ENCODE measurements around the gene SMG6. TPM values are rescaled to one million over a fixed set of nuclear protein-coding genes. Genes with fewer than 3 reads are reported as not detected.

SMG6 gene
- total and polyA plus RNA-seq, 11 donors: 12.2 to 38.6 (median 22.1) TPM

DNA sequence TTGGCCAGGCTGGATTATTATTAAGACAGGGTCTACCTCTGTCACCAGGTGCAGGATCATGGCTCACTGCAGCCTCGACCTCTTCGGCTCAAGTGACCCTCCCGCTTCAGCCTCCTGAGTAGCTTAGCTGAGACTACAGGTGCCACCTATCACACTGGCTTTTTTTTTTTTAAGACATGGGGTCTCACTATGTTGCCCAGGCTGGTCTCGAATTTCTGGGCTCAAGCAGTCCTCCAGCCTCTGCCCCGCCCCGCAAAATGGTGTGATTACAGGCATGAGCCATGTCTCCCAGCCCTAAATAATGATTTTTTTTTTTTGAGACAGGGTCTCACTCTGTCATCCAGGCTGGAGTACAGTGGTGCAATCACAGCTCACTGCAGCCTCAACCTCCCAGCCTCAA lies 256.0 kb downstream of the SMG6 start:
- Histone ChIP-seq H3K9me3 (no peaks in the 10 kb centered on the region), H3K4me1 (peaks cover 5 to 54% (median 39%) of the 10 kb centered on the region in 12 donors), H3K4me3 (no peak overlapping the region), H3K27ac (no peak overlapping the region), H3K27me3 (peaks cover 0 to 27% (median 0%) of the 10 kb centered on the region in 9 donors), H3K36me3 (peaks cover 0 to 23% (median 18%) of the 10 kb centered on the region in 9 donors)
- 90 to 96% (median 93%) methylated on average over 6 of the region's 6 CpGs for WGBS, 4 donors
- intact Hi-C loops (cut with DNase I): loop anchor here in 2 of 10 donors (10.0 kb wide), 2 partner anchors 333 to 363 kb away; partner anchors contain the start of genes PRPF8 (in 1 of the 2) and TLCD2 (in 1 of the 2)
- TF ChIP-seq, protein P1, sequence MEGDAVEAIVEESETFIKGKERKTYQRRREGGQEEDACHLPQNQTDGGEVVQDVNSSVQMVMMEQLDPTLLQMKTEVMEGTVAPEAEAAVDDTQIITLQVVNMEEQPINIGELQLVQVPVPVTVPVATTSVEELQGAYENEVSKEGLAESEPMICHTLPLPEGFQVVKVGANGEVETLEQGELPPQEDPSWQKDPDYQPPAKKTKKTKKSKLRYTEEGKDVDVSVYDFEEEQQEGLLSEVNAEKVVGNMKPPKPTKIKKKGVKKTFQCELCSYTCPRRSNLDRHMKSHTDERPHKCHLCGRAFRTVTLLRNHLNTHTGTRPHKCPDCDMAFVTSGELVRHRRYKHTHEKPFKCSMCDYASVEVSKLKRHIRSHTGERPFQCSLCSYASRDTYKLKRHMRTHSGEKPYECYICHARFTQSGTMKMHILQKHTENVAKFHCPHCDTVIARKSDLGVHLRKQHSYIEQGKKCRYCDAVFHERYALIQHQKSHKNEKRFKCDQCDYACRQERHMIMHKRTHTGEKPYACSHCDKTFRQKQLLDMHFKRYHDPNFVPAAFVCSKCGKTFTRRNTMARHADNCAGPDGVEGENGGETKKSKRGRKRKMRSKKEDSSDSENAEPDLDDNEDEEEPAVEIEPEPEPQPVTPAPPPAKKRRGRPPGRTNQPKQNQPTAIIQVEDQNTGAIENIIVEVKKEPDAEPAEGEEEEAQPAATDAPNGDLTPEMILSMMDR (IDR thresholded peaks at IDR 0.05): no peak
- TF ChIP-seq POLR2A (IDR thresholded peaks at IDR 0.05): no peak
- ATAC-seq (no peak), DNase-seq (no peak)

DNA sequence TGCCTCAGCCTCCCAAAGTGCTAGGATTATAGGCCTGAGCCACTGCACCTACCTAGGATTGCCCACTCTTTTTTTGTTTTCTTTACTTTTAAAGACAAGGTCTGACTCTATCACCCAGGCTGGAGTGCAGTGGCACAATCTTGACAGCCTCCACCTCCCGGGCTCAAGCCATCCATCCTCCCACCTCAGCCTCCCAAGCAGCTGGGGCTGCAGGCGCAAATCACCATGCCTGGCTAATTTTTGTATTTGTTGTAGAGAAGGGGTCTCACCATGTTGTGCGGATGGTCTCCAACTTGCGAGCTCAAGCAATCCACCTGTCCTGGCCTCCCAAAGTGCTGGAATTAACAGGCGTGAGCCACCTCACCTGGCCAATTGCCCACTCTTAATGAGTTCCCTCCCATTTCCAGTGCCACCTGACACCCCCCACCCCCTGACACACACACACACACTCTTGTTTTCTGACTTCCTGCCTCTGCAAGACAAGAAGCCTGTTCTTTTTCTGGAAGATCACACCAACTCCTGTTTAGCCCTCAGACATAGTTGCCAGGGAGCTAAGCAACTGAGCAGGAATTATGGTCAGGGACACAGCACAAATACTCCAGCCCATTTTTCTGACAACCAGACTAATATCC lies 259.2 kb downstream of the SMG6 start:
- DNase-seq (no peak), ATAC-seq (no peak)
- 94 to 98% (median 95%) methylated on average over 5 of the region's 5 CpGs for WGBS, 4 donors
- intact Hi-C loops (cut with DNase I): loop anchor here in 5 of 10 donors (5.0 to 10.0 kb wide), 4 partner anchors 137 to 377 kb away; partner anchors contain the start of genes PRPF8 (in 1 of the 5) and TLCD2 (in 1 of the 5)
- Histone ChIP-seq H3K27me3 (peaks cover 0 to 8% (median 0%) of the 10 kb centered on the region in 9 donors), H3K4me1 (peaks cover 3 to 47% (median 30%) of the 10 kb centered on the region in 12 donors), H3K27ac (no peak overlapping the region), H3K9me3 (no peaks in the 10 kb centered on the region), H3K36me3 (peaks cover 0 to 31% (median 18%) of the 10 kb centered on the region in 9 donors), H3K4me3 (no peak overlapping the region)
- TF ChIP-seq, protein P1 (IDR thresholded peaks at IDR 0.05): no peak
- no peak for TF ChIP-seq POLR2A (IDR thresholded peaks at IDR 0.05)

DNA sequence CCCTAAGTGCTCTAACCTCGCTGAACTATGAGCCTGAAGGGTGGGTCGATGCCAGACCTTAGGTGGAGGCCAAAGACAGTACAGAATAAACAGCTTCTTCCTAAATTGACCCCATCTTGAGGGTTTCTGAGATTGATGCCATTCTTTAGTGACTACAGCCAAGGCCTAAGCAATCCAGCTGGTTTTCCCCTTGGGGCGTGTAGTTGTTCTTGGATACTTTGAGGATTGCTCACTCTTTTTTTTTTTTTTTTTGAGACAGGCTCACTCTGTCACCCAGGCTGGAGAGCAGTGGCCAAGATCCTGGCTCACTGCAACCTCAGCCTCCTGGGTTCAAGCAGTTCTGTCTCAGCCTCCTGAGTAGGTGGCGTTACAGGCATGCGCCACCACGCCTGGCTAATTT lies 259.8 kb downstream of the SMG6 start:
- Histone ChIP-seq H3K27ac (no peak overlapping the region), H3K9me3 (no peaks in the 10 kb centered on the region), H3K27me3 (peaks cover 0 to 8% (median 0%) of the 10 kb centered on the region in 9 donors), H3K36me3 (peaks cover 0 to 34% (median 18%) of the 10 kb centered on the region in 9 donors), H3K4me3 (no peak overlapping the region), H3K4me1 (peaks cover 3 to 41% (median 24%) of the 10 kb centered on the region in 12 donors)
- intact Hi-C loops (cut with DNase I): loop anchor here in 5 of 10 donors (5.0 to 10.0 kb wide), 4 partner anchors 136 to 376 kb away; partner anchors contain the start of genes PRPF8 (in 1 of the 5) and TLCD2 (in 1 of the 5)
- ATAC-seq (no peak), DNase-seq (no peak)
- 86 to 92% (median 91%) methylated on average over 6 of the region's 6 CpGs for WGBS, 4 donors
- TF ChIP-seq, protein P1 (IDR thresholded peaks at IDR 0.05): no peak

DNA sequence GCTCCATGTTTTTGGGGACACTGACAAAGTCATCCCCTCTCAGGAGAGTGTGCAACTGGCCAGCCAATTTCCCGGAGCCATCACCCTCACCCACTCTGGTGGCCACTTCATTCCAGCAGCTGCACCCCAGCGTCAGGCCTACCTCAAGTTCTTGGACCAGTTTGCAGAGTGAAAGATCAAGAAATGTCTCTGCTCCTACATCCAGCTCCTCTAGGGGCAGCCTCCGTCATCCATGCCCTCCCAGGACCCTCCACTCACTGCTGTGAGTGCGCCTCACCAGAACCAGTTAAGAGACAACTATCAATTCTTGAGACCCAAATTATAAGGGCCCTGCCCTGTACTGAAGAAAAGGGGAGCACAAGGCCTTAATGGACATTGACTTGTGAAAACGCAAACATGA lies 260.7 kb downstream of the SMG6 start:
- Histone ChIP-seq H3K9me3 (no peaks in the 10 kb centered on the region), H3K27me3 (peaks cover 0 to 4% (median 0%) of the 10 kb centered on the region in 9 donors), H3K36me3 (peaks cover 0 to 42% (median 19%) of the 10 kb centered on the region in 9 donors), H3K4me3 (peak overlapping the region in 11 of 12 donors; percentile 43 to 87 (median 76)), H3K27ac (peak overlapping the region in 9 of 12 donors; percentile 85 to 97 (median 94)), H3K4me1 (peaks cover 3 to 38% (median 22%) of the 10 kb centered on the region in 12 donors)
- ATAC-seq (no peak), DNase-seq (no peak)
- intact Hi-C loops (cut with DNase I): loop anchor here in 5 of 10 donors (5.0 to 10.0 kb wide), 4 partner anchors 136 to 376 kb away; partner anchors contain the start of genes PRPF8 (in 1 of the 5) and TLCD2 (in 1 of the 5)
- no peak for TF ChIP-seq POLR2A (IDR thresholded peaks at IDR 0.05)
- TF ChIP-seq, protein P1 (IDR thresholded peaks at IDR 0.05): no peak
- 70 to 80% (median 79%) methylated on average over 5 of the region's 5 CpGs for WGBS, 4 donors

All from heart left ventricle (tissue), 16 donors.